Measurements from ENCODE around the gene PRKAG2.
"Not testable (repeated sequence)": the region's sequence is repeated elsewhere in the genome, so short reads cannot be mapped to it uniquely, and the experiment has no call there.

- TF ChIP-seq CTCF (IDR thresholded peaks at IDR 0.05); ZFX (IDR thresholded peaks at IDR 0.05; ENCODE audit: borderline replicate concordance): not testable (repeated sequence)
These were observed 35.4 kb downstream of the PRKAG2 start for GRCh38 chr7:151841395-151842051.
